HepG2 (cell line): ENCODE measurements around the gene CREG2.

Source experiments
- CTCF ChIP-seq: sonication (generic); formaldehyde crosslinking; IDR thresholded peaks from 2 replicates; pipeline ENCODE4 v1.5.0; 2020; ENCODE audit warnings: mild to moderate bottlenecking, missing genetic modification reagents, moderate library complexity
- DNMT3B ChIP-seq: conservative IDR thresholded peaks from 2 replicates; pipeline ENCODE4 v1.6.1; 2016; ENCODE audit warnings: missing biosample characterization, control low read depth
- MIER2 ChIP-seq: IDR thresholded peaks from 2 replicates; pipeline ENCODE4 v1.6.1; 2016; ENCODE audit warnings: missing biosample characterization, missing genetic modification reagents
- NCOA1 ChIP-seq: sonication (generic); formaldehyde crosslinking; IDR thresholded peaks from 2 replicates; pipeline ENCODE4 v1.9.0; 2021; ENCODE audit warnings: missing genetic modification reagents
- NR1H2 ChIP-seq: sonication (generic); formaldehyde crosslinking; IDR thresholded peaks from 2 replicates; pipeline ENCODE4 v1.8.1; 2022; ENCODE audit warnings: low read depth, missing genetic modification reagents, borderline replicate concordance
- PCBP2 ChIP-seq: fragments of 200-400 bp; formaldehyde crosslinking; optimal IDR thresholded peaks from 2 replicates; pipeline ENCODE3; 2018; ENCODE audit warnings: low read length, low read depth; ENCODE audit not compliant: poor library complexity, severe bottlenecking
- POLR2A ChIP-seq, 2 experiments: IDR thresholded peaks; 2 replicates each; pipeline ENCODE4 v1.6.1; 2011; ENCODE audit warnings: low read depth in 2 of 2, low read length in 2 of 2, mild to moderate bottlenecking in 1 of 2, moderate library complexity in 1 of 2; ENCODE audit not compliant: insufficient read depth in 1 of 2
- POLR2AphosphoS5 ChIP-seq: IDR thresholded peaks from 2 replicates; pipeline ENCODE4 v1.6.1; 2012; ENCODE audit warnings: low read depth, low read length
- SMC3 ChIP-seq: IDR thresholded peaks from 2 replicates; pipeline ENCODE4 v1.6.1; 2011; ENCODE audit warnings: low read length, improper control_type of control experiment
- ZNF138 ChIP-seq: sonication (generic); formaldehyde crosslinking; IDR thresholded peaks from 2 replicates; pipeline ENCODE4 v1.5.0; 2020; ENCODE audit warnings: mild to moderate bottlenecking, low read depth, missing genetic modification reagents
- ZNF274 ChIP-seq: sonication (generic); formaldehyde crosslinking; IDR thresholded peaks from 2 replicates; pipeline ENCODE4 v1.5.1; 2020; ENCODE audit warnings: mild to moderate bottlenecking, missing genetic modification reagents
- ZSCAN20 ChIP-seq: sonication (generic); formaldehyde crosslinking; IDR thresholded peaks from 2 replicates; pipeline ENCODE4 v1.4.0; 2020; ENCODE audit warnings: missing genetic modification reagents, mild to moderate bottlenecking, borderline replicate concordance
- TF ChIP-seq, protein P1 (sequence below): IDR thresholded peaks from 2 replicates; pipeline ENCODE4 v1.6.1; 2016; ENCODE audit warnings: missing genetic modification reagents, missing compliant biosample characterization

DNA sequence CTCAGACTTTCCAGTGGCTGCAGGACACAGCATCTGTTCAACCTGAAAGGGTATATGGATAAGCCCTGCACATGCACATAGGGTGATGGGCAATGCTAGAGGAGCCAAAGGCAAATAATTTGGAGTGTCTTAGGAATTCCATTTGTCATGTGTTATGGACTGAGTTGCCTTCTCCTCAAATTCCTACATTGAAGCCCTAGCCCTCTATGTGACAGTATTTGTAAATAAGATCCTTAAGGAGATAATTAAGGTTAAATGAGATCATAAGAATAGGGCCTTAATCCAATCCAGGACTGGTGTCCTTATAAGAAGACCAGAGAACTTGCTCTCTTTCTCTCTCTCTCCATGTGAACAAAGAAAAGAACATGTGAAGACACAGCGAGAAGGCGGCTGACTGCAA lies 42.9 kb upstream of the CREG2 start:
- TF ChIP-seq CTCF (CRISPR knock-in tag) (no peak), PCBP2 (no peak), POLR2AphosphoS5 (no peak), SMC3 (no peak), DNMT3B (CRISPR knock-in tag) (no peak), ZSCAN20 (no peak), NR1H2 (CRISPR knock-in tag) (no peak), ZNF138 (no peak), POLR2A (IDR thresholded peaks at IDR 0.05; ENCODE audit: insufficient read depth in 1 of 2, low read depth in 2 of 2, low read length in 2 of 2) (no peak), MIER2 (CRISPR knock-in tag) (no peak), ZNF274 (no peak), NCOA1 (CRISPR knock-in tag) (no peak)
- TF ChIP-seq, protein P1, sequence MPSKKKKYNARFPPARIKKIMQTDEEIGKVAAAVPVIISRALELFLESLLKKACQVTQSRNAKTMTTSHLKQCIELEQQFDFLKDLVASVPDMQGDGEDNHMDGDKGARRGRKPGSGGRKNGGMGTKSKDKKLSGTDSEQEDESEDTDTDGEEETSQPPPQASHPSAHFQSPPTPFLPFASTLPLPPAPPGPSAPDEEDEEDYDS: no peak
